Cerebellar nuclear complex (tissue), 1 donor: ENCODE data around the gene RBL1.
"Not testable (repeated sequence)": the region's sequence is repeated elsewhere in the genome, so short reads cannot be mapped to it uniquely, and the experiment has no call there.

Experiments
- DNase-seq, 2 experiments: peaks; one replicate each; lab custom pipeline; 2025; lab: John Stamatoyannopoulos, UW

RBL1 gene

DNA sequence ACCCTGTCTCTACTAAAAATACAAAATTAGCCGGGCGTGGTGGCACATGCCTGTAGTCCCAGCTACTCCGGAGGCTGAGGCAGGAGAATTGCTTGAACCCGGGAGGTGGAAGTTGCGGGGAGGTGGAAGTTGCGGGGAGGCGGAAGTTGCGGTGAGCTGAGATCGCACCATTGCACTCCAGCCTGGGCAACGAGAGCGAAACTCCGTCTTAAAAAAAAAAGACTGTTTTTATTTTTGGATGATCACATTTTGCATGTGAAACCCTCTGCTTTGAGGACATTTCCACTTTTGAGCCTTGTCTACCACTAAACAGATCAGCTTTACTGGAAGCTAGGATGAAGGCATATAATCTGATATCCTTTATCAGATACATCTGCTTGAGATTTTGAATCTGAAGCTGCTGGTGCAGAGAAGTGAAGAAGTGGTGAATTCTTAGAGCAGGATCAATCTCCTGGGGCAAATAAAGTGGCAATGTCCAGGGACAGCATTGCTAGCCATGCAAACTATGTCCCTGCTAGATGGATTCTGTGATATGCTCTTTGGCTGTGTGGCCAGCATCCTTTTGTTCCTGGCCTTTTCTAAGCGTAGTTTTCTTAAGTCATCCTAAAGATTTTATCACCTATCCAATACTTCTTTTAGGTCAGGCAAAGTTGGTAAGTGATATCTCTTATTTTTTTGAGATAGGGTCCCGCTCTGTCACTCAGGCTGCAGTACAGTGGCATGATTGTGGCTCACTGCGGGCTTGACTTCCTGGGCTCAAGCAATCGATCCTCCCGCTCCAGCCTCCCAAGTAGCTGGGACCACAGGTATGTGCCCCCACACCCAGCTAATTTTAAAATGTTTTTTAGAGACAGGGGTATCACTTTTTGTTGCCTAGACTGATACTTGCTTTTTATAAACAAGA is 23.3 kb downstream of the RBL1 start:
- no peak for DNase-seq

DNA sequence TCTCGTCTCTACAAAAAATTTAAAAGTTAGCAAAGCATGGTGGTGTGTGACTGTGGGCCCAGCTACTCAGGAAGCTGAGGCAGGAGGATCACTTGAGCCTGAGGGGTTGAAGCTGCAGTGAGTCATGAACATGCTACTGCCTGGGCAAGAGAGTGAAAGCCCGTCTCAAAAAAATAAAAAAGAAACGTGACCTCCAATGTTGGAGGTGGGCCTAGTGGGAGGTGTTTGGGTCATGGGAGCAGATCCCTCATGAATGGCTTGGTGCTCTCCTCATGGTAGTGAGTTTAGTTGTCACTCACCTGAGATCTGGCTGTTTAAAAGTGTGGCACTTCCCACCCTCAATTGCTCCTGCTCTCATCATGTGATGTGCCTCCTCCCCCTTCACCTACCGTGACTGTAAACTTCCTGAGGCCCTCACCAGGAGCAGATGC is 24.3 kb downstream of the RBL1 start:
- DNase-seq: no peak

DNA sequence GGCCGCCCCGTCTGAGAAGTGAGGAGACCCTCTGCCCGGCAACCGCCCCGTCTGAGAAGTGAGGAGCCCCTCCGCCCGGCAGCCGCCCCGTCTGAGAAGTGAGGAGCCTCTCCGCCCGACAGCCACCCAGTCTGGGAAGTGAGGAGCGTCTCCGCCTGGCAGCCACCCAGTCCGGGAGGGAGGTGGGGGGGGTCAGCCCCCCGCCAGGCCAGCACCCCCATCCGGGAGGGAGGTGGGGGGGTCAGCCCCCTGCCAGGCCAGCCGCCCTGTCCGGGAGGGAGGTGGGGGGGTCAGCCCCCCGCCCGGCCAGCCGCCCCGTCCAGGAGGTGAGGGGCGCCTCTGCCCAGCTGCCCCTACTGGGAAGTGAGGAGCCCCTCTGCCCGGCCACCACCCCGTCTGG is 26.2 kb downstream of the RBL1 start:
- not testable (repeated sequence) for DNase-seq

DNA sequence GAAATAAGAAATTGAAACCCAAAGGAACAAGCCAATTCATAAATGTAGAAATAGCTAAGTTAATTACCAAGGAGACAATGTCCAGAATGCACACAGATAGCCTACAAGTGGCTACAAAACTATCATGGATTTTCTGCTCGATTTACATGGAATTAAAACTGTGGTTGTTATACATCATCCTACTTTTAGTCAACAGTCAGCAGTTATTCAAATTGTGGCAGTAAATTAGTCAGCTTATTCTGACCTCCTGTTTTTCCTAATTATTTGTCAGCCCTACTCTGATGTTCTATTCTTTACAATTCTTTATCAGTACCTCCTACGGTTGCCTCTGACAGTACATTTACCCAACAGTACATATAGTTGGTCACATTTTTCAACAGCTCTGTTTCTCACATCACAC is 29.6 kb downstream of the RBL1 start:
- DNase-seq: no peak

DNA sequence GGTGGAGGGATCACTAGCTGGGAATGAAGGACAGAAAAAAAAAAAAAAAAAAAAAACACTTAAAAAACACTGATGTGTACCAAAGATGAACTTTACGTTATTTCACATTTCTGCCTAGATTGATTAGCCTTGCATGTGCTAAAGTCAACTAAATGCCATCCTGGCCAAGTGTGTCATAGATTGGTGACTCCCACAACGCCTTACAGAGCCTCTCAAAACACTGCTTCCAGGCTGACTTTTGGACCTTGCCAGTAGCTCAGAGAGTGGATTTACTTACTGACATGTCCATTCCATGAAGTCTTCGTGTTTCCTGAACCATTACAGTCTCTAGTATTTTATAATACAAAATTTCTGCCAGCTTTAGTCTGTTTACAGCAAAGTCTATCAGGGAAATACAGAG is 40.5 kb downstream of the RBL1 start:
- DNase-seq: no peak

DNA sequence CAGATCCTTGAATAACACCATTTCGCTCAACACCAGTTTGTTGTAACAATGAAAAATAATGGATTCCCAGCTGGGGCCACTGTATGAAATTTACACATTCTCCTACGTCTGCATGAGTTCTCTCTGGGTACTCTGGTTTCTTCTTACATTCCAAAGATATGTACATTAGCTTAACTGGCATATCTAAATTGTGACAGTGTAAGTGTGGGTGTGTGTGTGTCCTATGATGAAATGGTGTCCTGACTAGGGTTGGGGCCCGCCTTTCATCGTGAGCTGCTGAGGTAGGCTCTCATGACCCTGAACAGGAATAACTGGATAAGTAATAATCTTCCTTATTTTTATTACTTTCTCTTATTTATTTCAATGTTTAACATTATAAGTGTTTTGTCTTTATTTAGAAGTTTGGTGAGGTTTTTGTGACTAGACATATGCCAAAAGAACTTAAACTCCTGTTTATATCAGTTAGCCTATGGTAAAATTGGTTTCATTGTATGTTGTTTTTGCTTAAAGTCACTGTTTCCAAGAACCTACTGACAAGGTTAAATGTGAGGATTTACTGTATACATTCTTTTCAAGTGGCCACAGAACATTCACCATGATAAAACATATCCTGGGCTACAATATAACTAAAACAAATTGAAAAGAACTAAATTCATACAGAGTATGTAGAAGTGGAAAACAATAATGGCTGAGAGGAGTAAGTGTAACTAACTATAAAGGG is 42.4 kb downstream of the RBL1 start:
- DNase-seq: no peak

DNA sequence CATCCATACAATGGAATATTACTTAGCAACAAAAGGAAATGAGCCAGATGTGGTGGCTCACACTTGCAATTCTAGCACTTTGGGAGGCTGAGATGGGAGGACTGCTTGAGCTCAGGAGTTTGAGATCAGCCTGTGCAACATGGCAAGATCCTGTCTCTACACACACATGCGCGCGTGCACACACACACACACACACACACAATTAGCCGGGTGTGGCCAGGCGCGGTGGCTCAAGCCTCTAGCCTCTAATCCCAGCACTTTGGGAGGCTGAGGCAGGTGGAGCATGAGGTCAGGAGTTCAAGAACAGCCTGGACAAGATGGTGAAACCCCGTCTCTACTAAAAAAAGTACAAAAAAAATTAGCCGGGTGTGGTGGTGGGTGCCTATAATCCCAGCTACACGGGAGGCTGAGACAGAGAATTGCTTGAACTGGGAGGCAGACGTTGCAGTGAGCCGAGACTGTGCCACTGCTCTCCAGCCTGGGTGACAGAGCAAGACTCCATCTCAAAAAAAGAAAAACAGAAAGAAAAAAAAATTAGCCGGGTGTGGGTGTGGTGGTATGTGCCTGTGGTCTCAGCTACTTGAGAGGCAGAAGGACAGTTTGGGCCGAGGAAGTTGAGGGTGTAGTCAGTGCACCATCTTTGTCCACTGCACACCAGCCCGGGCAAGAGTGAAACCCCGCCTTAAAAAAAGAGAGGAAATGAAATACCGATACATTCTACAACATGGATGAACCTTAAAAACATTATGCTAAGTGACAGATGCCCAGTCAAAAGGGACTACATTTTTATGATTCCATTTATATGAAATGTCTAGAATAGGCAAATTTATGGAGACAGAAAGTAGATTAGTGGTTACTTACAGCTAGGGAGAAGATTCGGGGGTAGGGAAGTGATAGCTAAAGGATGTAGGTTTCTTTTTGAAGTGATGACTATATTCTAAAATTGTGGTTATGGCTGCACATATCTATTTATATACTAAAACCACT is 52.5 kb downstream of the RBL1 start:
- no peak for DNase-seq

DNA sequence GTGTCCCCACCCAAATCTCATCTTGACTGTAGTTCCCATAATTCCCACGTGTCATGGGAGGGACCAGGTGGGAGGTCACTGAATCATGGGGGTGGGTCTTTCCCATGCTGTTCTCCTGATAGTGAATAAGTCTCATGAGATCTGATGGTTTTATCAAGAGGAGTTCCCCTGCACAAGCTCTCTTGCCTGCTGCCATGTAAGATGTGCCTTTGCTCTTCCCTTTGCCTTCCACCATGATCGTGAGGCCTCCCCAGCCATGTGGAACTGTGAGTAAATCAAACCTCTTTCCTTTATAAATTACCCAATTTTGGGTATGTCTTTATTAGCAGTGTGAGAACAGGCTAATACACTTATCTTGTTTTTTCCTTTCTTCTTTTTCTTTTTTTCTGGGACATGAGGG is 56.4 kb downstream of the RBL1 start:
- DNase-seq: not testable (repeated sequence)

DNA sequence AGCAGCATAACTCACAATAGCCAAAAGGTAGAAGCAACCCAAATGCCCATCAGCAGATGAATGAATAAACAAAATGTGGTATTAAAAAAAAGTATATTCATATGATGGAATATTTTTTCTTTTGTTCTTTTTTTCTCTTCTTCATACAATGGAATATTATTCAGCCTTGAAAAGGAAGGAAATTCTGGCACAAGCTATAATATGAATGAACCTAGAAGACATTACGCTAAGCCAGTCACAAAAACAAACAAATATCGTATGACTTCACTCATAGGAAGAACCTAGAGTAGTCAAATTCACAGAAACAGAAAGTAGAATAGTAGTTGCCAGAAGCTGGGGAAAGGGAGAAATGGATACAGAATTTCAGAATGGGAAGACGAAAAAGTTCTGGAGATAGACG is 63.7 kb downstream of the RBL1 start:
- no peak for DNase-seq

DNA sequence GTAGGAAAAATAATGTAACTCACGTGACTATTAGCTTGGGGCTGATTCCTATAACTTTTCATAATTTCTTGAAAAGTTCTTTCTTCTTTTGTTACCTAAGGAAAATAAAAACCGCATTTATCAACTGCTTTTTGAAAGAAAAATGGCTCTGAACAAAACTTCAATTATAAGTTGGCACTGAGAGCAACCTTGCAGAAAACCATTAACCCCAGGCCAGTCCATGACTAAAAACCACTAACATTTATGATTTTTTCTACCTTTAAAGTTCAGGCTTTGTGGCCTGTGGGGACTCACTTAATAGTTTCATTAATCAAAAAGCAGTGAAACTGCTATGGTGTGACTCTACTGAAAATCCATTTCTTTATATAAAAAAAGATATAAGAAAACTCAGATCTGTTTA is 75.2 kb downstream of the RBL1 start:
- DNase-seq: no peak

DNA sequence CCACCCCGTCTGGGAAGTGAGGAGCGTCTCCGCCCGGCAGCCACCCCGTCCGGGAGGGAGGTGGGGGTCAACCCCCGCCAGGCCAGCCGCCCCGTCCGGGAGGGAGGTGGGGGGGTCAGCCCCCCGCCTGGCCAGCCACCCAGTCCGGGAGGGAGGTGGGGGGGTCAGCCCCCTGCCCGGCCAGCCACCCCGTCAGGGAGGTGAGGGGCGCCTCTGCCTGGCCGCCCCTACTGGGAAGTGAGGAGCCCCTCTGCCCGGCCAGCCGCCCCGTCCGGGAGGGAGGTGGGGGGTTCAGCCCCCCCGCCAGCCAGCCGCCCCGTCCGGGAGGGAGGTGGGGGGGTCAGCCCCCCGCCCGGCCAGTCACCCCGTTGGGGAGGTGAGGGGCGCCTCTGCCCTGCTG is 83.2 kb downstream of the RBL1 start:
- not testable (repeated sequence) for DNase-seq

DNA sequence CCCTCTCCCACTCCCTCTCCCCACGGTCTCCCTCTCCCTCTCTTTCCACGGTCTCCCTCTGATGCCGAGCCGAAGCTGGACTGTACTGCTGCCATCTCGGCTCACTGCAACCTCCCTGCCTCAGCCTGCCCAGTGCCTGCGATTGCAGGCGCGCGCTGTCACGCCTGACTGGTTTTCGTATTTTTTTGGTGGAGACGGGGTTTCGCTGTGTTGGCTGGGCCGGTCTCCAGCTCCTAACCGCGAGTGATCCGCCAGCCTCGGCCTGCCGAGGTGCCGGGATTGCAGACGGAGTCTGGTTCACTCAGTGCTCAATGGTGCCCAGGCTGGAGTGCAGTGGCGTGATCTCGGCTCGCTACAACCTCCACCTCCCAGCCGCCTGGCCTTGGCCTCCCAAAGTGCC is 83.9 kb downstream of the RBL1 start:
- not testable (repeated sequence) for DNase-seq

DNA sequence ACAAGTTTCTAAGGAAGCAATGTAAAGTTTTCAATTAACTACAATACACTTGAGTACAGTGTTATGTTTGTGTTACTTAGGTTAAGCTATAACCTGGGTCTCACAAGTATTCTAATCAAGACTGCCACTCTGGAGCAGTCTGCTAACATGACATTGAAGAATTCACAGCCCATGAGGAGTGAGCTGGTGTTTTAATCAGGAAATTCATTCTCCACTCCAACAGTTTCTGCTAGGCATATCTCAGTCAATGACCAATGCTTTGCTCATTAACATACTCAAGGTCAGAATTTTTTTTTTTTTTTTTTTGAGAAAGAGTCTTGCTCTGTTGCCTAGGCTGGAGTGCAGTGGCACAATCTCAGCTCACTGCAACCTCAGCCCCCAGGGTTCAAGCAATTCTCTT is 84.7 kb downstream of the RBL1 start:
- DNase-seq: no peak

DNA sequence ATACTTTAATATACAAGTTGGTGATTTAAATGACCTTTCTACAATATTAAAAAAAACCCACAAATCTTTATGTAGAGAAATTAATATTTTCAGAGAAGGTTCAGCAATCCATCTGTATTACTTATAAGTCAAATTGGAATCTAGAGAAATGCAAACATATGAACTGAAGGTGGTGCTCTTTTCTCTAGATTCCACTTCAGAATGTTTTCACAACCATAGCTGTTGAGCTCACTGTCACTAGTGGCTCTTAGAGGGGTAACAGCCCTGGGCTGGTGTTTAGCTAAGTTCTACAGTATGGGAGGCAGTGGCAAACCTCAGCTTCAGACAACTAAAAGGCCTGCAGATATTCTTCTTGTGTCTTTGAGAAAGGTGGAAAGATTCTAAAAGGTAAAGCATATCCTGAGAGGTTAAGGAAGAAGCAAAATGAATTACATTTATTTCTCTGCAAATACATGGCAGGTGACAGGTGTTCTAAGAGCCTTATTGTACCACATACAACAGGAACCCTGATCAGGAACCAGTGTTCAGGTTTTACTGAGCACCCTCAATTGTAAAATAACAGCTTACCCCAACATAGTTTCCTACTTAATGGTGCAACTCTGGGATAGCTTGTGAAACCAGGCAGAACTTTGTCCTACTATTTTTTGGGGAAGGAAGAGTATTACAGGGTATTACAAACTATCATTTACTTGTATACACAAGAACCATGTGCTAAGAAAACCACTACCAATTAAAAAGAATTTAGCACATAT is 87.7 kb downstream of the RBL1 start:
- DNase-seq: no peak

DNA sequence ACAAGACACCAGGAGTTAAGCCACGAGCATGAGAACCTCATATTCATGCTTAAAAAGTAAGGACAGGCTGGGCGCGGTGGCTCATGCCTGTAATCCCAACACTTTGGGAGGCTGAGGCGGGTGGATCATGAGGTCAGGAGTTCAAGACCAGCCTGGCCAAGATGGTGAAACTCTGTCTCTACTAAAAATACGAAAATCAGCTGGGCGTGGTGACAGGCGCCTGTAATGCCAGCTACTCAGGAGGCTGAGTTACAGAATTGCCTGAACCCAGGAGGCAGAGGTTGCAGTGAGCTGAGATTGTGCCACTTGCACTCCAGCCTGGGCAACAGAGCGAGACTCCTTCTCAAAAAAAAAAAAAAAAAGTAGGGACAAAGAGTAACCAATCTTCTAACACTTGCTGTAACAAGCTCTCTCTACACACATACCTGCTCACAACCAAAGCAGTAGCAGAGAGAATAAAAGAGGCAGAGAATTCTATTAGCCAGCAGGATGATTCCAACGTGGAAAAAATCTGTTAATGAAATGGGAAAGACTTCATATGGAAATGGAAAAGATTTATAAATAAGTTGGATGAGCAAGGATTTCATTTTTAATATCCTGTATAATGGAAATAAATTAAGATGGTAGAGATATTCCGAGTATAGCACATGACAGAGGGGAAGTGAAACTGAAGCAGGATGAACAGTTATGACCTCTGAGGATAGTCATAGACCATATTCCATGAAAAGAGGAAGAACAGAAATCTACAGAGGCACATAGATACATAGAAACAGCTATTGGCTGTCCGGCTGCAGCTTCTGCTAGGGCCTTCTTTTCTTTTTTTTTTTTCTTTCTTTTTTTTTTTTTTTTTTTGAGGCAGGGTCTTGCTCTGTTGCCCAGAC is 90.5 kb downstream of the RBL1 start:
- not testable (repeated sequence) for DNase-seq

DNA sequence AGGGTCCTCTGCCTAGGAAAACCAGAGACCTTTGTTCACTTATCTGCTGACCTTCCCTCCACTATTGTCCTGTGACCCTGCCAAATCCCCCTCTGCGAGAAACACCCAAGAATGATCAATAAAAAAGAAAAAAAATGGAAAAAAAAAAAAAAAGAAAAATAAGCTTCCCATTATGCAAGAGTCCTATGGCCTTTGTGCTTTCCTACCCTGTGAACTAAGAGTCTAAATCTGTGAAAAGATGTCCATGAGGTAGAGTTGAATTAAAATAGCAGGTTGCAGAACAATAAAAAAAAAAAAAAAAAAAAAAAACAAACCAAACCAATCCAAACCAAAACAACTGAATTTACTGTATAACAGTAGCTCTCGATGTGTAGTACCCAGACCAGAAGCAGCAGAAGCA is 94.2 kb downstream of the RBL1 start:
- not testable (repeated sequence) for DNase-seq

DNA sequence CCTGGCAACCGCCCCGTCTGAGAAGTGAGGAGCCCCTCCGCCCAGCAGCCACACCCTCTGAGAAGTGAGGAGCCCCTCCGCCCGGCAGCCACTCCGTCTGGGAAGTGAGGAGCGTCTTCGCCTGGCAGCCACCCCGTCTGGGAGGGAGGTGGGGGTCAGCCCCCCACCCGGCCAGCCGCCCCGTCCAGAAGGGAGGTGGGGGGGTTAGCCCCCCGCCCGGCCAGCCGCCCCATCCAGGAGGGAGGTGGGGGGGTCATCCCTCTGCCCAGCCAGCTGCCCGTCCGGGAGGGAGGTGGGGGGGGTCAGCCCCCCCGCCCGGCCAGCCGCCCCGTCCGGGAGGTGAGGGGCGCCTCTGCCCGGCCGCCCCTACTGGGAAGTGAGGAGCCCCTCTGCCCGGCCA is 95.6 kb downstream of the RBL1 start:
- not testable (repeated sequence) for DNase-seq

DNA sequence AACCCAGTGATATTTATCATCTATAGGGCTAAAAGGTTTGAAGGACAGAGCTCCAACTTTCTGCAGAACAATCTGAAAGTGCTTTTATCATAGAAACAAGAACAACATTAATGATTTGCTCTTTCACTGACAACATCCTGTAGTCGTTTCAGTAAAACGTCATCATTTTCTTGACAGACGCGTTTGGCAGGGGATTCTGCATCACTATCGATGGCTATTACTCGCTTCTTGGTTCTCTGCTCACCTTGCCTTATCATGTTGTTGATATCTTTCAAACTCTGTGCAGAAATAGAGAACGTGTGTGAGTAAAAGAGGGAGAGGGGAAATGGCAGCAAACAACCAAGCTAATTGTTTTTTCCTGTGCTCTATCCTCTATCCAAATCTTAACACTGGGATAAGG is 97.1 kb downstream of the RBL1 start:
- DNase-seq: no peak

DNA sequence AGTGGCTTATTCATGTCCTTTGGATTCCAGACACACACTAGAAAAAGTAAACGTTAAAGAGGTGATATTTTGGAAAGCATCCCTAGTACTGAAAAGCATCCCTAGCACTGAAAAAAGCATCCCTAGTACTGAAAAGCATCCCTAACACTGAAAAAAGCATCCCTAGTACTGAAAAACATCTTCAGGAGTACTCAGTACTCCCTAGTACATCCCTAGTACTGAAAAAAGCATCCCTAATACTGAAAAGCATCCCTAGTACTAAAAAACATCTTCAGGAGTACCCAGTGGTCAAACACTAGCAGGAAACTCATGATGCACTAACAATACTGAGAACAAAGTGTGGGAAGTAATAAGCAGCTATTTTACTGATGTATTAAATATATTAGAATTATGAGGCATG is 98.7 kb downstream of the RBL1 start:
- no peak for DNase-seq

DNA sequence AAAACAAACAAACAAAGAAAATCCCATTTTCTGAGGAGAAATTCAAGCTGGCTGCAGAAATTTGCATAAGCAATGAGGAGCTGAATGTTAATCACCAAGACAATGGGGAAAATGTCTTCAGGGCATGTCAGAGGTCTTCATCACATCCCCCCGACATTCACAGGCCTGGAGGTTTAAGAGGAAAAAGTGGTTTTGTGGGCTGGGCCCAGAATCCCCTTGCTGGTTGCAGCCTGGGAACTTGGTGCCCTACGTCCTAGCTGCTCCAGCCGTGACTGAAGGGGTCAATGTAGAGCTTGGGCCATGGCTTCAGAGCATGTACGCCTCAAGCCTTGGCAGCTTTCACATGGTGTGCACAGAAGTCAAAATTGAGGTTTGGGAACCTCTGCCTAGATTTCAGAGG is 101.6 kb downstream of the RBL1 start:
- DNase-seq: not testable (repeated sequence)
